AG04450 (cell line): Measurements from ENCODE around the gene FBXO10. TPM values are rescaled to one million over a fixed set of nuclear protein-coding genes. Genes with fewer than 3 reads are reported as not detected.

Experiments used
- CTCF ChIA-PET: fragments of 300-600, 350-600 bp; formaldehyde crosslinking; extraction: SDS; loops from one replicate; lab custom pipeline; 2022; ENCODE audit warnings: antibody characterized with exemption, inconsistent platforms; lab: Charles Lee
- POLR2A ChIA-PET: fragments of 350-600 bp; formaldehyde crosslinking; extraction: SDS; loops from one replicate; lab custom pipeline; 2021; ENCODE audit warnings: antibody characterized with exemption, inconsistent platforms; lab: Yijun Ruan, JAX
- DNase-seq: peaks from one replicate; pipeline ENCODE4 v3.0.0-alpha.2; 2011; ENCODE audit warnings: low read depth, low spot score
- H3K27ac ChIP-seq: one replicate; pipeline ENCODE4 v1.5.1; 2012; ENCODE audit warnings: low read depth, low read length, control low read depth
- H3K27me3 ChIP-seq: one replicate; pipeline ENCODE4 v1.6.0; 2012; ENCODE audit warnings: low read length; ENCODE audit not compliant: control insufficient read depth, insufficient read depth
- H3K4me3 ChIP-seq: 2 replicates; pipeline ENCODE4 v1.5.1; 2011; ENCODE audit warnings: mild to moderate bottlenecking, low read depth, low read length, control low read depth
- H3K9me3 ChIP-seq: 2 replicates; pipeline ENCODE4 v1.5.1; 2012; ENCODE audit warnings: low read length; ENCODE audit not compliant: control insufficient read depth, insufficient read depth
- CTCF ChIP-seq: IDR thresholded peaks from 2 replicates; pipeline ENCODE4 v1.5.1; 2011; ENCODE audit warnings: low read depth, low read length, control low read depth, inconsistent platforms
- polyA plus RNA-seq: library from polyadenylated mRNA; depleted of rRNA; stranded (reverse); fragments of >200 nt; gene quantifications from 2 replicates; pipeline ENCODE4 v1.2.3, GENCODE V29; 2011

The FBXO10 gene
- polyA plus RNA-seq, 1 experiment = 9.7 TPM

- POLR2A ChIA-PET = no interaction called here
- no peaks in the 10 kb centered on the region for H3K9me3 ChIP-seq
- CTCF ChIA-PET = no interaction called here
- H3K27ac ChIP-seq = no peak overlapping the region
- H3K4me3 ChIP-seq = no peak overlapping the region
- DNase-seq = no peak
- no peaks in the 10 kb centered on the region for H3K27me3 ChIP-seq
- no peak for TF ChIP-seq CTCF
Measured at GRCh38 chr9:37534412-37534811, 41.8 kb downstream of the FBXO10 start.

GRCh38 chr9:37531699-37532098, 44.5 kb downstream of the FBXO10 start:
- H3K4me3 ChIP-seq = no peak overlapping the region
- H3K9me3 ChIP-seq = no peaks in the 10 kb centered on the region; the same call in 1 of the 2 replicates
- no peak for TF ChIP-seq CTCF
- ChIA-PET CTCF (no interaction called here), POLR2A (no interaction called here)
- H3K27me3 ChIP-seq = no peaks in the 10 kb centered on the region
- no peak for DNase-seq
- no peak overlapping the region for H3K27ac ChIP-seq

GRCh38 chr9:37528652-37529471, 47.3 kb downstream of the FBXO10 start:
- no peak for TF ChIP-seq CTCF
- no peaks in the 10 kb centered on the region; the same call in 1 of the 2 replicates for H3K9me3 ChIP-seq
- peak overlapping the region; percentile 11 for H3K27ac ChIP-seq
- DNase-seq = no peak
- ChIA-PET CTCF (no interaction called here), POLR2A (no interaction called here)
- no peaks in the 10 kb centered on the region for H3K27me3 ChIP-seq
- no peak overlapping the region for H3K4me3 ChIP-seq

DNA sequence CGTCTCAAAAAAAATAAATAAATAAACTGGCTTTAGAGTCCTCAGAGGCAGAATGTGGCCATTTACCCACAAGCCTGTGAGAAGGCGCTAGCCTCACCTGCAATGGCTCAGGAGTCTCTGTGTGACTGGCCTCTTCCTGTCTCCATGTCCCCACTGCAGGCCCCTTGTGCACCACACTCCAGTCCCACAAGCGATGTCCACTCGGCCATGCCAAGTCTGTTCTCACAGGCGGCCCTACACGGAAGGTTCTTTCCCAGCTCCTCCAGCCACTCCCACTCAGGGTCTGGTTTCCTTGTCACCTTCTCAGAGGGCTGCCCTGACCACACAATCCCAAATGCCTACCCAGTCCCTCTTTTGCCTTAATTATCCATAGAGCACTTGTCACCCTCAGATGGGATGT, 52.3 kb downstream of the FBXO10 start:
- H3K27ac ChIP-seq = no peak overlapping the region
- TF ChIP-seq CTCF = no peak
- no peaks in the 10 kb centered on the region for H3K27me3 ChIP-seq
- no peak overlapping the region for H3K4me3 ChIP-seq
- H3K9me3 ChIP-seq = no peaks in the 10 kb centered on the region
- POLR2A ChIA-PET = no interaction called here
- CTCF ChIA-PET = no interaction called here
- DNase-seq = no peak

GRCh38 chr9:37522971-37523370, 53.2 kb downstream of the FBXO10 start:
- H3K27ac ChIP-seq = no peak overlapping the region
- H3K9me3 ChIP-seq = no peaks in the 10 kb centered on the region
- no peak for DNase-seq
- no peaks in the 10 kb centered on the region for H3K27me3 ChIP-seq
- no peak for TF ChIP-seq CTCF
- ChIA-PET POLR2A (no interaction called here), CTCF (no interaction called here)
- no peak overlapping the region for H3K4me3 ChIP-seq
